Spleen (tissue), 11 donors: ENCODE data around the gene TADA2B. TPM values are rescaled to one million over a fixed set of nuclear protein-coding genes. Genes with fewer than 3 reads are reported as not detected.

Source experiments
- DNase-seq: peaks from one replicate; pipeline ENCODE4 v3.0.0-alpha.2; 2020
- H3K27ac ChIP-seq, 8 donors: fragments of 200-600 bp; sonication (generic) in 7 of 8; 1 replicate in 4 of 8; 2 replicates in 4 of 8; pipeline versions ENCODE4 v1.5.0 to v1.8.0; 2016 to 2021; ENCODE audit warnings: inconsistent platforms in 4 of 8, mild to moderate bottlenecking in 4 of 8, moderate library complexity in 1 of 8
- H3K27me3 ChIP-seq, 7 donors: fragments of 200-600 bp; sonication (generic) in 6 of 7; replicated peaks in 1 of 7; 1 replicate in 4 of 7; 2 replicates in 3 of 7; pipeline versions ENCODE4 v1.5.0 to v1.8.0; 2016 to 2021; ENCODE audit warnings: inconsistent platforms in 3 of 7, mild to moderate bottlenecking in 1 of 7
- H3K36me3 ChIP-seq, 6 donors: fragments of 200-600 bp; sonication (generic) in 5 of 6; 1 replicate in 4 of 6; 2 replicates in 2 of 6; pipeline versions ENCODE4 v1.5.0 to v1.8.0; 2016 to 2021; ENCODE audit warnings: inconsistent platforms in 2 of 6
- H3K4me1 ChIP-seq, 6 donors: fragments of 200-600 bp; sonication (generic) in 5 of 6; 1 replicate in 3 of 6; 2 replicates in 3 of 6; pipeline versions ENCODE4 v1.5.0 to v1.8.0; 2016 to 2021; ENCODE audit warnings: inconsistent platforms in 3 of 6
- H3K4me3 ChIP-seq, 8 donors: fragments of 200-600 bp; sonication (generic) in 7 of 8; 1 replicate in 4 of 8; 2 replicates in 4 of 8; pipeline versions ENCODE4 v1.5.0 to v1.8.0; 2016 to 2021; ENCODE audit warnings: inconsistent platforms in 4 of 8, mild to moderate bottlenecking in 4 of 8, moderate library complexity in 2 of 8
- H3K9me3 ChIP-seq, 8 donors: fragments of 200-600 bp; sonication (generic) in 7 of 8; 1 replicate in 4 of 8; 2 replicates in 4 of 8; pipeline versions ENCODE4 v1.5.0 to v1.8.0; 2016 to 2021; ENCODE audit warnings: inconsistent platforms in 4 of 8
- POLR2A ChIP-seq, 3 donors: fragments of 450-650 bp; IDR thresholded peaks; one replicate each; pipeline ENCODE4 v1.5.1; 2017; ENCODE audit warnings: antibody characterized with exemption in 3 of 3, mild to moderate bottlenecking in 1 of 3
- POLR2AphosphoS5 ChIP-seq, 3 donors: sonication (generic); formaldehyde crosslinking; IDR thresholded peaks; one replicate each; pipeline ENCODE4 v1.5.1; 2017; ENCODE audit warnings: antibody characterized with exemption in 3 of 3
- WGBS, 5 donors: extraction: QIAGEN DNeasy Blood & Tissue Kit in 3 of 5; methylation state at CpG; one replicate each; pipeline versions ENCODE4 v1.1.5 to v1.1.7; 2013 to 2018; 5-methylcytosine and 5-hydroxymethylcytosine counted together
- intact Hi-C: fragments of 100-400 bp; cut with DNase I; formaldehyde crosslinking; loops from one replicate; pipeline ENCODE4 v1.15.0; 2023; ENCODE audit warnings: low total_unique reads
- polyA plus RNA-seq, 3 donors: library from polyadenylated mRNA; stranded (reverse); fragments of 200-250 nt; gene quantifications; one replicate each; pipeline ENCODE4 v1.2.1, GENCODE V29; 2013
- total RNA-seq, 7 donors: library from RNA; depleted of rRNA in 3 of 7; stranded (reverse); fragments of >200 nt in 3 of 7; fragmentation: NEBNext Ultra II Directional in 4 of 7; extraction: Animal tissue kit (Norgen Biotek cat#: 25700) in 4 of 7; gene quantifications; one replicate each; pipeline versions ENCODE4 v1.1.0 to v1.2.1, GENCODE V29; 2016 to 2021
- TF ChIP-seq, protein P1 (sequence below), 11 experiments: fragments of 200-600 bp in 7 of 11; fragments of 450-650 bp in 4 of 11; sonication (generic) in 4 of 11; IDR thresholded peaks in 8 of 11; conservative IDR thresholded peaks in 3 of 11; 1 replicate in 7 of 11; 2 replicates in 4 of 11; pipeline versions ENCODE4 v1.4.0 to v1.8.0; 2016 to 2021; ENCODE audit warnings: antibody characterized with exemption in 11 of 11, inconsistent platforms in 4 of 11, mild to moderate bottlenecking in 1 of 11
- donor health status: healthy with polysubstance abuse.
- donor health status: DM: no; HTN: no; CAD: no; lungs with moderate emphysema.
- donor health status: DM: no; HTN: no; CAD: no.
- donor health status: Bipolar disorder and iron deficiency.
- donor health status: healthy.
- donor health status: DM: no; HTN: no; CAD: no.
- donor health status: DM: yes; HTN: yes; CAD: no.

Gene TADA2B
- total and polyA plus RNA-seq, 10 donors, result 9.9 to 32.2 (median 25.8) TPM

DNA sequence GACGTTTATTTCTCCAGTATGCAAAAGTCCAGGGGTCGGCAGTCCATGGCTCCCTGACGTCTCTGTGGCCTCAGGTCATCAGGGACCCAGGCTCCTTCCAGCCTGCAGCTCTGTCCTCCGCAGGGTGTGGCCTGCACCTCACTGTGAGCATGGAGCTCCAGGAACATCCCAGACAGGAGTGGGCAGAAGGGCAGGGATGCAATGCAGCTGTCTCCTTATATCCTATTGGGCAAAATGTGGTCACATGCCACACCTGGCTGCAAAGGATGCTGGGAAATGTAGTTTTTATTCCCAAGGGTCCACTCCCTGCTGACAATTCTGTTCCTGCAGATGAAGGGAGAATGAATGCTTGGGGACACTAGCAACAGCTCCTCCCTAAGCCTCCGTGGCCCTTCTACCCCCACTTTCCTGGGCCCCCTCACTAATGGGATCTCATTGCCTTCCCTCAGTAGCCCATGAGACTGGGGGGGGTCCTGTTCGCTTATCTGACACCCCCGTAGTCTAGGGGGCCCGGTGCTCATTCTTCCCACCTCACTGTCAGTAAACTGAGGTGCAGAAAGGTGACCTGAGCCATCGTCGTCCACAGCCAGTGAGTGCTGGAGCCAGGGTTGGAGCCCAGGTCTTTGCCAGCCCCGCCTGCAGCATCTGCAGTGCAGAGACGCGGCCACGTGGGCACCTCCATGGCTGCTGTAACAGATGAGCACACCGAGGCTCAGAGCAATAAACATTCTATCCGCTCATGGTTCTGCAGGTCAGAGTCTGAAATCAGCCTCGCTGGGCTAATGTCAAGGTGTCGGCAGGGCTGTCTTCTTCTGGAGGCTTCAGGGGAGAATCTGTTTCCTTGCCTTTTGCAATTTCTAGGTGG, 30.6 kb downstream of the TADA2B start:
- H3K4me1 ChIP-seq, result peaks cover 3 to 22% (median 15%) of the 10 kb centered on the region in 6 donors
- no peak for TF ChIP-seq POLR2AphosphoS5 (IDR thresholded peaks at IDR 0.05)
- TF ChIP-seq POLR2A (IDR thresholded peaks at IDR 0.05), result no peak
- TF ChIP-seq, protein P1, sequence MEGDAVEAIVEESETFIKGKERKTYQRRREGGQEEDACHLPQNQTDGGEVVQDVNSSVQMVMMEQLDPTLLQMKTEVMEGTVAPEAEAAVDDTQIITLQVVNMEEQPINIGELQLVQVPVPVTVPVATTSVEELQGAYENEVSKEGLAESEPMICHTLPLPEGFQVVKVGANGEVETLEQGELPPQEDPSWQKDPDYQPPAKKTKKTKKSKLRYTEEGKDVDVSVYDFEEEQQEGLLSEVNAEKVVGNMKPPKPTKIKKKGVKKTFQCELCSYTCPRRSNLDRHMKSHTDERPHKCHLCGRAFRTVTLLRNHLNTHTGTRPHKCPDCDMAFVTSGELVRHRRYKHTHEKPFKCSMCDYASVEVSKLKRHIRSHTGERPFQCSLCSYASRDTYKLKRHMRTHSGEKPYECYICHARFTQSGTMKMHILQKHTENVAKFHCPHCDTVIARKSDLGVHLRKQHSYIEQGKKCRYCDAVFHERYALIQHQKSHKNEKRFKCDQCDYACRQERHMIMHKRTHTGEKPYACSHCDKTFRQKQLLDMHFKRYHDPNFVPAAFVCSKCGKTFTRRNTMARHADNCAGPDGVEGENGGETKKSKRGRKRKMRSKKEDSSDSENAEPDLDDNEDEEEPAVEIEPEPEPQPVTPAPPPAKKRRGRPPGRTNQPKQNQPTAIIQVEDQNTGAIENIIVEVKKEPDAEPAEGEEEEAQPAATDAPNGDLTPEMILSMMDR (IDR thresholded peaks at IDR 0.05 in 8 of 11, conservative IDR thresholded peaks at IDR 0.05 in 3 of 11), result no peak
- H3K9me3 ChIP-seq, result no peaks in the 10 kb centered on the region
- no peak overlapping the region for H3K4me3 ChIP-seq
- WGBS, 5 donors, result 72 to 87% (median 75%) methylated on average over 14 to 18 of the region's 18 CpGs
- no peak for DNase-seq
- peaks cover 0 to 9% (median 0%) of the 10 kb centered on the region in 7 donors for H3K27me3 ChIP-seq
- H3K36me3 ChIP-seq, result no peaks in the 10 kb centered on the region
- no peak overlapping the region for H3K27ac ChIP-seq
- intact Hi-C loops, result loop anchor here (5.0 to 10.0 kb wide), 2 partner anchors 199 to 351 kb away; no protein-coding TSS in a partner anchor

- Histone ChIP-seq H3K27ac (no peak overlapping the region), H3K9me3 (no peaks in the 10 kb centered on the region), H3K36me3 (no peaks in the 10 kb centered on the region), H3K27me3 (peaks cover 0 to 9% (median 0%) of the 10 kb centered on the region in 7 donors), H3K4me3 (no peak overlapping the region), H3K4me1 (peaks cover 0 to 15% (median 8%) of the 10 kb centered on the region in 6 donors)
- WGBS, 5 donors, result 68 to 84% (median 74%) methylated on average over 9 of the region's 9 CpGs
- intact Hi-C loops, result loop anchor here (5.0 to 10.0 kb wide), 2 partner anchors 200 to 352 kb away; no protein-coding TSS in a partner anchor
- TF ChIP-seq POLR2AphosphoS5 (IDR thresholded peaks at IDR 0.05), result no peak
- TF ChIP-seq POLR2A (IDR thresholded peaks at IDR 0.05), result no peak
- TF ChIP-seq, protein P1 (IDR thresholded peaks at IDR 0.05 in 8 of 11, conservative IDR thresholded peaks at IDR 0.05 in 3 of 11), result no peak
- DNase-seq, result no peak
These were observed 31.3 kb downstream of the TADA2B start for GRCh38 chr4:7074426-7074825.

DNA sequence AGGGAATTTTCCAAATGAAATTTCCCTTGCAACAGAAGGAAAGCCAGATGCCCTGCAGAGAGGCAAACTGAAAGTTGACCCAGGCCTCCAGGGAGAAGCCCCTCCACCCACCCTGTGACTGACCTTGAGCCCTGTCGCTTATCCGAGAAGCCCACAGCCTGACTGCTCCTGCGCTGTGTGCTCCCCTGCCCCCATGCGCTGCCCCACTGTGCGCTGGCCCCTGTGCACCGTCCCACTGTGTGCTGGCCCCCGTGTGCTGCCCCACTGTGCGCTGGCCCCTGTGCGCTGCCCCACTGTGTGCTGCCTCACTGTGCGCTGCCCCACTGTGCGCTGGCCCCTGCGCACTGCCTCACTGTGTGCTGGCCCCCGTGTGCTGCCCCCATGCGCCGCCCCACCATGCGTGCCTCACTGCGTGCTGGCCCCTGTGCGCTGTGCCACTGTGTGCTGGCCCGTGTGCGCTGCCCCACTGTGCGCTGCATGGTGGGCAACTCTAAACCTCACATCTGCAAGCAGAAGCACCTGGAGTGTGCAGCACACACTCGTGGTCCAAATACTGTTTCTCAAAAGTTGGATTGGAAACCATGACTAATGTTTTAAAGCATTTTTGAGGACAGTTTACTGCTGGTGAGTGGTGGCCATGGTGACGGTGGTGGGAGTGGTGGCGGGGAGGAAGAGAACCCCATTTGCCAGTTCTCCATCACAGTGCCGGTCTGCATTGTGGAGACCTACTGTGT, 33.0 kb downstream of the TADA2B start:
- Histone ChIP-seq H3K9me3 (peaks cover 0 to 7% (median 0%) of the 10 kb centered on the region in 8 donors), H3K27ac (no peak overlapping the region), H3K27me3 (peaks cover 0 to 7% (median 0%) of the 10 kb centered on the region in 7 donors), H3K36me3 (no peaks in the 10 kb centered on the region), H3K4me1 (peaks cover 0 to under 1% (median 0%) of the 10 kb centered on the region in 6 donors), H3K4me3 (no peak overlapping the region)
- DNase-seq, result no peak
- 77 to 85% (median 84%) methylated on average over 22 to 25 of the region's 25 CpGs for WGBS, 5 donors
- intact Hi-C loops, result loop anchor here (10.0 kb wide), 1 partner anchor 201 kb away; no protein-coding TSS in a partner anchor
- TF ChIP-seq, protein P1 (IDR thresholded peaks at IDR 0.05 in 8 of 11, conservative IDR thresholded peaks at IDR 0.05 in 3 of 11), result no peak
- TF ChIP-seq POLR2AphosphoS5 (IDR thresholded peaks at IDR 0.05) (no peak), POLR2A (IDR thresholded peaks at IDR 0.05) (no peak)
